ENCODE measurements around the gene WNT3.
A peak's percentile ranks its signal among the peaks of the same experiment; 100 is the strongest.
"Not testable (repeated sequence)": the region's sequence is repeated elsewhere in the genome, so short reads cannot be mapped to it uniquely, and the experiment has no call there.

The WNT3 gene

DNA sequence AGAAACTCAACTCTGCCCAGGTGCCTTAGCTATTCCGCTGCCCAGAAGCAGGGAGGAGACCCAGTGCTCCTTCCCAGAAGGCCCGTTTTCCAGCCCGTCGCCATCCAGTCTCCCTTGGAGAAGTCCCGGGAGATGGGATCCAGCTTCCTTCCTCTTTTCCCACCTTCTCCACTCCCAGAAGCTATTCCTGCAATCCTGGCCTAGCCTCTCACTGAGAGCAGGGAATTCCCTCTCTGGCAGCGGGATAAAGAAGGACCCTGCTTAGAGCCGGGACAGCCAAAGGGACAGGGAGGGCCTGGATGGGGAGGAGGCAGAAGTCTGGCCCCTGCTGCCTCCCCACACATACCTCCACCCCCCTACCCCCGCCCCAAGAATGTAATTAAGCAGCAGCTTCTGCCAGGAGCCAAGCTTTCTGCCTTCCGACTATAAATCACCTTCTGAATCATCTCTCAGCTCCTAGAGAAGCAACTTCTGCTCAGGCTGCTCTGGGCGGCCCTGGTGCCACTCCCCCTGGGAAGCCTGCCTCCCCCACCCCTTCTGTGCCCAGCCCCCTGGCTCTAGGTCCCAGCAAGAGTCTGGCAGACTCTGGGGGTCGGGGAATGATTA is 6.4 kb downstream of the WNT3 start:
- DNase-seq = no peak

DNA sequence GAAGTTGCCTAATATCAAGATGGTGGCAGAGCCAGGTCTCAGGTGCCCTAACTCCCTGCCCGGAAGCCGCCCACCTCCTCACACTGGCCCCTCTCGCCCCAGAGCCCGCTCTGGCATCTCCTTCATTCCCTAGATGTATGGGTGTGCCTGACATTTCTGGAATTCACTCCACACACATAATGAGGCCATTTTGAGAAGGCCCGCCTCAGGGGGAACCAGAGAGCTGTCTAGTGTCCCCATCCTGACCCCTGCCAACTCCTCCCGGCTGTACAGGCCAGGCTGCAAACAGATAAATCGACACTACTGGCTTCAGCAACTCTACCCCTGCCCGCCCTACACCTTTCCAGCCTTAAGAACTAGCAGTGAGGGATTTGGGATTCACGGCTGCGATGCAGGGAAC is 7.7 kb downstream of the WNT3 start:
- DNase-seq = no peak

DNA sequence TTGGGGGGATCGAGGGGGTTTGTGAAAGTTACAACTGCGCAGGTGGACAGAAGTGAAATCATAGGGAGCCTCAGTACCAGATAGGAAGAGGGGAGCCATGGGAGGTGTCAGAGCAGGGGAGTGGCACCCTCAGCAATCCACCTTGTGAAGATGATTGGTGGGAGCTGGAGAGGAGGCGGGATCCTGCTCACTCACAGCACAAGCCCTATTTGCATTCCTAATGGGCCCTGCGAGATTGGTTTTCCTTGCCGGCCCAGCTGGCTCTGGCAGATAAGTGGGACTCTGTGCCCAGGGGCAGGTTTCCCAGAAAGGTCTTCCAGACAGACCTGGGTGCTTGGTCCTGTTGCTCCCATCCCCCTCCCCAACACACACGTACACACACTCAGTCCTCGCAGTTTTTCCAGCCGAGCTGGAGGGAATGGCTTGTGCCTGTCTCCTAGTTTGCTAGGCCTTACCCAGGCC is 9.4 kb downstream of the WNT3 start:
- no peak for DNase-seq

DNA sequence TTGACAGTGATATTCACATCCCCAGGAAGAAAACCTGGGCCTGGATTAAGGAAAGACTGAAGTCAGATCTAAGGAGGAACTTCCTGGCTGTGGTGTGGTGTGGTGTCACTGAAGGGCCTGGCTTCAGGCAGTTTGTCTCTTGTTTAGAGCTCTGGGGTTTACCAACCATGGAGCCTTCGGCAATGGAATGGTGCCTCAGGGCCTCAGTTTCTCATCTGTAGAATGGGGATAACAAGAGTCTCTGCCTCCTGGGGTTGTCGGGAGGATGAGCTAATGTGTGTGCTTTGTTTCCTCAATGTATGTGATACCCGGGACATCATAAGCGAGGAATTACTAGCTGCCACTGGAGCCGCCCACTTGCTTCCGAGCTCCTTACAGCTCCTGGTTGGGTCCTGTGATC is 12.7 kb downstream of the WNT3 start:
- no peak for DNase-seq

DNA sequence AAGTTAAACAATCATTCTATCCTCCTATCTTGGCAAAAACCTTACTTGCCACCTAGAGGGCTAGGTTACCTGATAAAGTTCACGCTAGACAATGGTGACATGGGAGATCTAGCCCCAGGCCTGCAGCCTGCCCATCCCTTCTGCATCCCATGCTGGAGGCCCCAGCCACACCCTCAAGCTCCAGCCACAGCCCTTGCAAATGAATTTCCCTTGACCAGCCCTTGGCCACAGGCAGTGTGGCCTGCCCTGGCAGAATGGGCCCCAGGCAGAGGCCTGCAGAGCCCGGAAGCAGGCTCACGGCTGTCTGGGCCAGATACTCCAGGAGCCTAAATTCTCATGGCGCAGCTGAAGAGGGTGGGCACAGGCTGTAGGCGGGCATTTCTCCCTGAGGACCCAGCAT is 14.9 kb downstream of the WNT3 start:
- no peak for DNase-seq

DNA sequence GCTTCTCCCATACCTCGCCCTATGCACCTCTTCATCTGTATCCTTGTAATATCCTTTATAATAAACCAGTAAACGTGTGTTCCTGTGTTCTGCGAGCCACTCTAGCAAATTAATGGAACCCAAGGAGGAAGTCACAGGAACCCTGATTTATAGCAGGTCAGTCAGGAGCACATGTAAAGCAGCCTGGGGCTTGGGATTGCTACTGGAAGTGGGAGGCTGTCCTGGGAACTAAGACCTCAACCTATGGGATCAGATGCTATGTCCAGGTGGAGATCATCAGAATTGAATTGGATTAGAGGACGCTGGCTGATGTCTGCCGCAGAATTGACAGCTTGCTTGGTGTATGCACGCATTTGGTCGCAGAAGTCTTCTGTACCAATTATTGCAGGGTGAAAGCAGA is 15.7 kb downstream of the WNT3 start:
- no peak for DNase-seq

DNA sequence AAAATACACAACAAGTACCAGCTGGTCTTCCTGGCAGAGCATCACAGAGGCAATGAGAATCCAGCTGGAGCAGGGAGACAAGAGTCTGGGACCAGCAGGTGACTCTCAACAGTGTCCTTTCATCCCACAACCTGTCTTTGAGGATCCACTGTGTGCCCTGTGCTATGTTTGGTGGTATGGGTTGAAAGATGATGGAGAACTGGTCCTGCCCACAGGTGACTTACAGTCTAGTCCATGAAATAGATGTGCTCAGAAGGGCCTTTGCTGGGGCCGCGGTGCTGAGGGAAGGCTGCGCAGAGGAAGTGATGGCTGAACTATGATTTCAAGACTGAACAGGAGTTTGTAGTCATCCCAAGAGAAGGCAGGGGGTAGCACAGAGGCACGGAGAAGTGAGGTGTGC is 17.9 kb downstream of the WNT3 start:
- DNase-seq = no peak

DNA sequence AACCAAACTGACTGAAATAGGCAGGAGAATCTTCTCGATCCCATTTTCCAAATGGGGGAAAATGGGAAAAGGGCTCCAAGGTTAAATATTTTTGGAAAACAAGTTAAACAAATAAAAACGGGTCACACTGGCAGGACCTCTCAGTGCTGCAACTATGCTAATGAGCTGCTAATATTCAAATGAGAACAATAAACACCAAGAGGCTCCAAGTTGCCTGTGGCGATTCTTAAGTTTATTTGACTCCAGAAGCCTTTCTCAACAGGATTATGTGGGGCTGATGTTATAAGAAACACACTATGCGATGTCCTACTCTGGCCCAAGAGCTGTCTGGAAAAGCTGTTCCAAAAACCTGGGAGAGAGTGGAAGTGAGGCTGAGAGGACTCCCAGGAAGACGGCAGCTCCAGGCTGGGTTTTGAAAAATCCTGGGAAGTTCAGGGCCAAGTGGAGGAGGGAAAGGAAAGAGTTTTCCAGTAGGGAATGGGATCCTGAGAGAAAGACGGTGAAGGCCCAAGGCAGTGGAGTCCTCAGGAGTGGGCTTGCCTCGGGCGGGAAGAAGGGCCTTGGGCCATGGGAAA is 21.4 kb downstream of the WNT3 start:
- no peak for DNase-seq

DNA sequence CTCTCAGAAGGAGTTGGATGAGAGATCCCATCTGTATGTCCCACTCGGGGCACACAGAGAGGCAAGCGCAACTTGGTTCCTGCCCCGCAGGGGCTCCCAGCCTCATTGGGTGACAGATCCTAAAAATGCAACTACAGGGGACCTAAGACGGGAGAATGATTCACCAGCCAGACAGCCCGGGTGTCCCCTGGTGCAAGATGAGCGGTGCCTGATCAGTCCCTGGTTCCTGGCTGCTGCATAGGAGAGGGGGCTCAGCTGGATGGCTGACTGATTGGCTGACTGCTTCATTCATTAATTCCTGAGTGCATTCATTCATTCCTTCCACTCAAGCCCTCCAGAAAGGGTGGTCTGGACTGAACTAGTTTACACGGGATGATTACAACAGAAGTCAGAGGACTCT is 22.0 kb downstream of the WNT3 start:
- no peak for DNase-seq

DNA sequence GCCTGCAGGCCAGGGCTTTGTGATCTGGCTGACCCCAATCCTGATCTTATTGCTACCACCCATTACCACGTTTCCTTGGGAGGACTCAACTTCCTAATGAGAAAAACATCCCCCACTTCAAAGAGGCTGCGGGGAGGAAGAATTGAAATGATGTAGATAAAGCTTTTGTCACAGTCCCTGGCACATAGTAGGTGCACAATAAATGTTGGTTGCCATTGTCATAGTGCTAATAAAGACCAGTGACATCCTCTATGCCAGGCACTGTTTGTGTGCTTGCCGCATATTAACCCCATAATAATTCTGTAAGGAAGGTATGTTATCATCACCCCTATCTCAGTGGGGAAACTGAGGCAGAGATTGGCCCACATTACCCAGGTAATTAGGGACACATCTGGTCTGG is 22.4 kb downstream of the WNT3 start:
- no peak for DNase-seq

DNA sequence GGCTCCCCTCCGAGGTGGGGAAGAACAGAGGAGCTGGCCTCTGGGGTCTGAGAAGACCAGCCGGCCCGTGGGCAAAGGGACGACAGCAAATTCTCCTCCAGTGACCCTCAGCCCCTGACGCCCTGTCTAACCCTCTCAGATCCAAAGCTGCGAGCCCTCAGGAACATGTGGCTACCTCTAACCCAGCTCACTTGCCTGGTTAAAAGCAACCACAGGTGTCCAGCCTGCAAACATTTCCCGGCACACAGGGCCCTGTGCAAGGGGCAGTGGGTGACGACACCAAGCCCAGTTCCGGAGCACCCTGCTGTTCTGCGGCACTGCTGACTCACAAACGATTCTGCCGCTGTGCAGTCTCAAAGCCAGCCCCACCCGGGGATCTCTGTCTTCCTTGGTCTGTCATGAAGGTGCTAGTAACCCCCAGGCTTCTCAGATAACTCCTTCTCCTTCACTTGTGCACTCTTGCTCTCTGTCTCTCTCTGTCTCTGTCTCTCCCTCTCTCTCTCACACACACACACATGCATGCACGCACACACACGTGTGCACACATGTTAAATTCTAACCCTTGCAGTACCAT is 23.0 kb downstream of the WNT3 start:
- DNase-seq = no peak

DNA sequence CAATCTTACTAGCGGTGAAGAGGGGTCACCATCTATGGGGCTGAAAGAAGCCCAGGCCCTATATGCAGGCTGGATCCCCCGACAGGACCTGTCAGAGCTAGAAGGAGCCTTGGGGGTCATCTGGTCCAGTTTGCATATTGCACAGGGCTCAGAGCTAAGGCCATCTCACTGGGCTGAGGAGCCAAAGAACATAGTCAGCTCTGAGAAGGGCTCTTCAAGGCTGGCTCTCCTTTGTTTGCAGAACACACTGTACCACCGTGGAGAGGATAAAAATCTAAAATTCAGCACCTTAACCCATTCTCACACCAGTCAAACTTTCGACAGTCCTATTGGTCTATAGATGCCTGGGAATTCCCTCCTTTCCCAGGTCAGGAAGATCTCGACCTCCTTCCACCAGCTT is 24.2 kb downstream of the WNT3 start:
- no peak for DNase-seq

DNA sequence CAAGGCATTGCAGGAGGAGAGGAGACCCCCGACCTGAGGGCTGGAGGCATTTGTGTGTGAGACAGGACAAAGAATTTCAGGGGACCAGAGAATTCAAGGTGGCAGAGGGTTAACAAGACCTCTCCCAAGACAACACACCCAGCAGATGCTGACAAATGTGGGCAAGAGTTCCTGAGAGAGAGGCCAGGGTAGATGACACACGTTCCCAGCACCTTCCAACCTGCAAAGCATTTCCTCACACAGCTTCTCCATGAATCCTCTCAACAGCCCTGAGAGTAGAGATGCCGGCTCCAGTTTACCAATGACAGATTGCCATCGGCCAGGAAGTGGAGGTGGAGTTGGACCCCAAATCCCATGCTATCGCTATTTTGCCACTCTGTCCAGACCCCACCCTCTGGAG is 25.0 kb downstream of the WNT3 start:
- no peak for DNase-seq

DNA sequence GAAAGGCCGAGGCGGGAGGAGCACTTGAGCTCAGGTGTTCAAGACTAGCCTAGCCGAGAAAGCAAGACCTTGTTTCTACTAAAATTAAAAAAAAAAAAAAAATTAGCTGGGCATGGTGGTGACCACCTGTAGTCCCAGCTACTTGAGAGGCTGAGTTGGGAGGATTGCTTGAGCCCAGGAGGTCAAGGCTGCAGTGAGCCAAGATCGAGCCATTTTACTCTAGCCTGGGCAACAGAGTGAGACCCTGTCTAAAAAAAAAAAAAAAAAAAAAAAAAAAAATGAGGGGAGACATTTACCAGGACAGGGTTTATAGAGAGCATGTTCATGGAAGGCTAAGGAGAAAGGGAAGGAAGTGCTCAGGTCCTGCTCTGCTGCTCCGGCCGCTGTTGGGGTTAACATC is 25.5 kb downstream of the WNT3 start:
- not testable (repeated sequence) for DNase-seq

DNA sequence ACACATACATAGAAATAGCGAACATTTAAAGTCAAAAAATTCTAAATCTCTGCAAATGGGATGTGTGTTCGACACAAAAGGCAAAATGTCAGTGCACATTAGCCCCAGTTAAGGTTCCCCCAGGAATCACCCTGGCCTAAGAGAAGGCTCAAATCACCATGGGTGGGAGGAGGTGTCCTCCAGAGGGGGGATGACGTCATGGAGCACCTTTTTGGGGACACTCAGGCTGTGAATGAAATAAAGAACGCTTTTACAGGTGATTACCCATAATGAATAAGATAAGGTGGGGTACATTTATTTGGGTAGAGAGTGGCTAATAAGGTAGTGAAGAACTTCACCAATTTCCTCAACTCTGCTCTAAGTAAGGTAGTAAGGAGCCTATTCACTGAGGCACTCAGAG is 26.4 kb downstream of the WNT3 start:
- DNase-seq = no peak

DNA sequence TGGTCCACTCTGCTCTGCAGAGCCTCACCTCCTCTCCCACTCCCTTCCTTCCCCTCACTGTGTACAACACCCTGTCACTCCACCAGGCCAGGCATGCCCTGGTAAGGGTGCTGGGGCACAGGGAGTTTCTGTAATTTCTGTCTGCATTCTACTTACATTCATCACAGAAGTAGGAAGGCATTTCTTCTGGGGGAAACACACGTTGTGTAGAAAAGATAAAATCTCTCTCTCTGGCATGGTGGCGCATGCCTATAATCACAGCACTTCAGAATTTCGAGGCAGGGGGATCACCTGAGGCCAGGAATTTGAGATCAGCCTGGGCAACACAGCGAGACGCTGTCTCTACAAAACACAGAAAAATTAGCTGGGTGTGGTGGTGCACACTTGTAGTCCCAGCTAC is 27.0 kb downstream of the WNT3 start:
- no peak for DNase-seq

DNA sequence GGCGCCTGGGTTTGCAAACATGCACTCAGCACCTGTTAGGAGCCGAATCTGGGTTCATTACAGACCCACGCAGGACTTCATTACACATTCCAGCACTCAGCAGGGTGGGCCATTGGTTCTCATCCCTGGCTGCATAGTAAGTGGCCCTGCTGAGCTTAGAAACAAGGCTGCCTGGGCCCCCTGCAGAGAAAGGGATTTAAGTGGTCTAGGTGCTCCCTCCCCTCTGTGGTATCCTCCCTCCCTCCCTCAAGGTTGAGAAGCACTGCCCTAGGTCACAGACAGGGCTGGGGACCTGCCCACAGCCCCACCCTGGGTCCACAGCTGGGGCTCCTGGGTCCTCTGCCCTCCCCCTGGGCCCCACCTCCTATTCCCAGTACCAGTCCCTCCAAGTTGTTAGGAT is 28.3 kb downstream of the WNT3 start:
- no peak for DNase-seq

DNA sequence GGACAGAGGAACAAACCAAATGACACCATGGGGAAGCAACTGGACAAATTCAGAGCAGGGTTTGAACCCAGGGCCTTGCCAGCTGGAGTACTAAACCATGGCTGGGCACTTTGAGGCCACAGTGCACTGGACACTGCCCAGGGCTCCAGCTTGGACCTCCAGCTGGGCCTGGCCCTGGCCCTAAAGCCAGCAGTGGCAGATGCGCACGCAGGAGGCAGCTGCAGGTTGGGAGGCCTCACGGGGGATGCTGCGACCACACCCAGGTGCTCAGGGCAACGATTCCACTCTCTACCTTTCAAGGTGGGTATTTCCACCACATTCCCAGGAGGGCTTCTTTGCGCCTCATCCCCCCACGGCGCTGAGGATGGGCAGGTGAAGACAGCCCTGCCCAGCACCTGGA is 28.9 kb downstream of the WNT3 start:
- no peak for DNase-seq

DNA sequence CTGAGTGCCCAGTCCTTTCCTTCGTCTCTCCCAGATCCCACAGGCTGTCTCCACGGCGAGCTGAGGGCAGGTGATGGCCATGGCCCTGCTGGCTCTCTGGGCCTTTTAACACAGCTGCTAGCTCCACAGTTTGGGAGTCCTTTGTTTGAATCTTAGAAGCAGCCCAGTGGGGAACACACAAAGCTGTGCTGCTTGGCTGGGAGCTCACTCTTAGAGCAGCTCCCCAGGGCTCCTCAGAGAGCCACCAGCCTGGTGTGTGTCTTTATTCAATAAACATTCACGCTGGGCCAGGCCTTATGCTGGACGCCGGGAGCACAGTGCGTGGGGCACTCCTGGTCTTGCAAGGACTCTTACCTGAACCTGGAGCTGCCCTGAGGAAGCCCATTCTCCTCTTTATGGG is 29.7 kb downstream of the WNT3 start:
- DNase-seq = no peak

DNA sequence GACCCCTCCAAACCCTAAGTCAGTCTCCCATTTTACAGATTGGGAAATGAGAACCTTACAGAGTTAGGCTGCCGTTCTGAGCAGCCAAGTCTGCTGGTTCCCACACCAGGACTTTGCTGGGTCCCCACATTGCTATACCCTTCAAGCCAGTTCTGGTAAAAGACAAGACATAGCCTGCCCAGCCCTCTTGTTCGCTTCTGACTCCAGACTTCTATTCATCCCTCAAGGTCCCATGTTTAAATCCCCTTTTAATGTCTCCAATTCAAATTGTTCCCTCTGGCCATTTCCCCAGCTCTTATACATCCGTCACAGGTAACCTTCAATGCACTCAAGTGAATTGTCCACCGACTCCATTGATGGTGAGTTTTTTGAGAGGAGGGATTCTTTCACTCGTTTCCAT is 30.2 kb downstream of the WNT3 start:
- no peak for DNase-seq

DNA sequence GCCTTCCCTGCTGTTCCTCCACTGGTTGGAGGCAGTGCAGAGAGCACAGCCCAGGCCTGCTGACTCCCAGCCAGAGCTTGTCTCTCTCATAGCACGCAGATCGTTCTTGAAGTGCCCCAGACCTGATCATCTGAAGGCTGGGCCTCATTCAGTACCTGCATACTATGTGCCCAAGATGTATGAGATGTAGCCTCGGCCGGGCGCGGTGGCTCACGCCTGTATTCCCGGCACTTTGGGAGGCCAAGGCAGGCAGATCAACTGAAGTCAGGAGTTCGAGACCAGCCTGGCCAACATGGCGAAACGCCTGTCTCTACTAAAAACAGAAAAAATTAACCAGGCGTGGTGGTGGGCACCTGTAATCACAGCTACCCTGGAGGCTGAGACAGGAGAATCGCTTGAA is 31.0 kb downstream of the WNT3 start:
- no peak for DNase-seq

DNA sequence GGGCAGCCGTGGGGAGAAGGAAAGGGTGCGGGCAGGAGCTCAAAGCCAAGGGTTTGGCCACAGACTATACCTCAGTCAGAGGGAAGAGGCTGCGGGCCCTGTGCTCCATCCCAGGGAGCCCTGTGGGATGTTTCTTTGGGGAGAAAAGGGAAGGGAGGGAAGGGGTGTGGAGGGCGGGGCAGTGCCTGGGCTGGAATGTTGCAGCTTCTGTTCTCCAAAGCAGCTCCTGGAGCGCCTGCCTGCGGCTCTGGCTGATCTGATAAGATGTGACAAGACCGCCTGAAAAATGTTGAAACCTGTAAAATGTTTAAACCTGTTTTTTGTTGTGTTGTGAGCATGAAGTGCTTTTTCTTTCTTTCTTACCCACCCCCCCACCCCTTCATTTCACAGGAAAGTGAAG is 32.8 kb downstream of the WNT3 start:
- no peak for DNase-seq

DNA sequence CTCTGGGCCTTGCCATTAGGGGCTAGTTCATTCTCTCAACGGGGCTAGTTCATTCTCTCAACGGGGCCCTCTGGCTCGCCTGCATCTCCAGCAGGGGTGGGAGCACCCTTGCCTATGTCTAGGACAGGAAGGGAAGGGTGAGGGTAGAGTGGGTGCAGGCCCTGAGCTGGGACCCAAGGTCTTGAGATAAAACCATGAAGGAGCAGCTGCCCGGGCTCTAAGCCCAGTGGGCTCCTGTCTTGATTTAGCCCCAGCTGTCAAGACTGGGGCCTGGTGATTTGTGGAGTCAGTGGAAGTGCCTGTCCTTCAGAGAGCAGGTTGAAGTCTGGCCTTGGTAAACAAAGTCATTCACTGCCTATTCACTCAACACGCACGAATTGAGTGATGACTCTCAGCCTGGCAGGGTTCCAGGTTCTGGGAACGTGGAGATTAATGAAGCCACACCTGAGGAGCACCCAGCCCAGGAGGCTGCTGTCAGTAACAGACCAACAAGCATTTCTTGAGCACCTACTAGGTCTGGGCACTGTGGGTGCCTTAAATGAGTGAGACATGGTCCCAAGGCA is 35.4 kb downstream of the WNT3 start:
- no peak for DNase-seq

DNA sequence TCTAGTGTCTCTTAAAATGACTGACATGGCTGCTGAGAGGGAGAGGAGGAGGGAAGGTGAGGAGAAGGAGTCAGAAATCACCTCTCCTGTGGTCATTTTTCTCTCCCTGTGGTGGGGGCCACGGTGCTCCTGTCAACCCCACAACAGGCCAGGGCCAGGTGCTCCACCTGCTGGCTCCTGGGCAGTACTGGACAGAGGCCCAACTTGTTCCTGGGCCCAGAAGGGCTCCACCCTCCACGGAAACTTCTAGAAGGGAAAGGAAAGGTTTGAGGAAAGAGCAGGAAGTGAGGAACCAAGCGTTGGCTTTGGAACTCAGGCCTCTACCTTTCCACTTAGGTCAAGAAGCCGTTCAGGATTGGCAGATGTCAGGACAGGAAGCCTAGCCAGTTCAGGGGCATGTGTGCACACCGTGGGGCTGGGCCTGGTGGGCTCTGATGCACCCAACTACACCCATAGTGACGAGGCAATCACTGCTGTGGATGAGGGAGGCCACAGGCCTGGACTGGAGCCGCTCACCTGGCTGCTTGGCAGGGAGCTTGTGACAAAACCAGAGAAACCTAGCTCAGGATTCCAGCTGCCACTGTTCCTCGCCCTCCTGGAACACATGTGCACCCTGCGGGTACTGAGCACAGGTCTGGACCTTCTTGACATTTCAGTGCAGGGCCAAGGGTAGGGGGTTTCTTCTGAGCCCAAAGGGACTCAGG is 36.1 kb downstream of the WNT3 start:
- DNase-seq = peak; percentile 18
